ENCODE measurements around the gene GNG4.
A peak's percentile ranks its signal among the peaks of the same experiment; 100 is the strongest.
"Not testable (repeated sequence)": the region's sequence is repeated elsewhere in the genome, so short reads cannot be mapped to it uniquely, and the experiment has no call there.

GNG4 gene

DNA sequence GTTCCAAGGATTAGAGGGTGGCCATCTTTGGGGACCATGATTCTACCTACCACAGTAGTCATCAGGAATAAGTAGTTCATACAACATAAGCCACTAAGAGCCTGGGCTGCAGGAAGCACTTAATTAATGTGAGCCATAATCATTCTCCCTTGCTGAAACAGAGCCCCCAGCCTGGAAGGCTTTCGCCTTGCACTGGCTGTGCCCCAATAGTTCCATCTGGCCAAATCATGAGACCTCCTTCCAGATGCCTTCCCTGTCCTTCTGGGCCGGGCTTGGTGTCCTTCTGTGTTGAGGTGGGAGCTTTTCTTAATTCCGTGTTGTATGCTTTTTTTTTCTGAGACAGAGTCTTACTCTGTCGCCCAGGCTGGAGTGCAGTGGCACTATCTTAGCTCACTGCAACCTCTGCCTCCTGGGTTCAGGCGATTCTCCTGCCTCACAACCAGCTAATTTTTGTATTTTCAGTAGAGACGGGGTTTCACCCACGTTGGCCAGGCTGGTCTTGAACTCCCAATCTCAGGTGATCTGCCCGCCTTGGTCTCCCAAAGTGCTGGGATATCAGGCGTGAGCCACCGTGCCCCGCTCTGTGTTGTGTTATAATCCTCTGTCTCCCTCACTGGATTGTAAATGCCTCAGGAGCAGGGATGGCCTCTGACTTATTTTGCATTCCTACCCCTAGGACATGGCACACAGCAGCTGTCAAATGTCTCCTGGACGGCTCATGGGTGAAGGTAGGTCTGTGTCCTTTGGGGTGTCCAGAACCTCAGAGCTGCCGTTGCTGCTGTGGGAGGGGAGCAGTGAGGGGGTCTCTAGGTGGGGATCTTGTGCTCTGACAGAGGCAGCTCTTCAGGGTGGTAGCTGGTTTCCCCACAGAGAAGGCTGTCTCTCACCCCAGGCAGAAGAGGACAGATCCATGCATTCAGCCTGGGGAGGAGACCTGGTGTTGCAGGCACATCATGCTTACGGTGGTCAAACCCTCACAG is 10.1 kb downstream of the GNG4 start:
- no peak for DNase-seq (ENCODE audit: low read depth in 2 of 2)
- TF ChIP-seq CTCF (IDR thresholded peaks at IDR 0.05; ENCODE audit: low read depth, low read length): no peak
- H3K4me3 ChIP-seq (replicated peaks in 1 of 2; ENCODE audit: low read depth in 2 of 2, low read length in 2 of 2): no peak overlapping the region

- DNase-seq (ENCODE audit: low read depth in 2 of 2); H3K4me3 ChIP-seq (replicated peaks in 1 of 2; ENCODE audit: low read depth in 2 of 2, low read length in 2 of 2): not testable (repeated sequence)
Observed at GRCh38 chr1:235638612-235639011, 11.0 kb downstream of the GNG4 start.

GRCh38 chr1:235637756-235638534 is 11.6 kb downstream of the GNG4 start:
- no peak for TF ChIP-seq CTCF (IDR thresholded peaks at IDR 0.05; ENCODE audit: low read depth, low read length)
- DNase-seq (ENCODE audit: low read depth in 2 of 2): no peak

GRCh38 chr1:235635938-235636662 is 13.5 kb downstream of the GNG4 start:
- no peak overlapping the region for H3K4me3 ChIP-seq (replicated peaks in 1 of 2; ENCODE audit: low read depth in 2 of 2, low read length in 2 of 2)
- no peak for TF ChIP-seq CTCF (IDR thresholded peaks at IDR 0.05; ENCODE audit: low read depth, low read length)
- DNase-seq (ENCODE audit: low read depth in 2 of 2): no peak

More at GRCh38 chr1:235637756-235638534, 11.6 kb downstream of the GNG4 start:
- no peak overlapping the region for H3K4me3 ChIP-seq (replicated peaks in 1 of 2; ENCODE audit: low read depth in 2 of 2, low read length in 2 of 2)

GRCh38 chr1:235632506-235633401 is 16.8 kb downstream of the GNG4 start:
- DNase-seq (ENCODE audit: low read depth in 2 of 2): peak; percentile 69 to 83
- peak overlapping the region; percentile 13 to 30 for H3K4me3 ChIP-seq (replicated peaks in 1 of 2; ENCODE audit: low read depth in 2 of 2, low read length in 2 of 2)
- no peak for TF ChIP-seq CTCF (IDR thresholded peaks at IDR 0.05; ENCODE audit: low read depth, low read length)

- no peak overlapping the region for H3K4me3 ChIP-seq (replicated peaks in 1 of 2; ENCODE audit: low read depth in 2 of 2, low read length in 2 of 2)
- no peak for TF ChIP-seq CTCF (IDR thresholded peaks at IDR 0.05; ENCODE audit: low read depth, low read length)
- DNase-seq (ENCODE audit: low read depth in 2 of 2): no peak
Observed at GRCh38 chr1:235631816-235632215, 17.8 kb downstream of the GNG4 start.
